Activated CD4-positive, alpha-beta T cell treated with anti-CD3 and anti-CD28 coated beads for 36 hours (primary cell): ENCODE results near the gene SHISA5. TPM values are rescaled to one million over a fixed set of nuclear protein-coding genes. Genes with fewer than 3 reads are reported as not detected.
A peak's percentile ranks its signal among the peaks of the same experiment; 100 is the strongest.

ENCODE experiments used
- ATAC-seq: fragments of 200-7000 bp; cut with Tn5 transposase; one replicate; pipeline ENCODE4 v1.10.0; 2021; ENCODE audit warnings: mild to moderate bottlenecking, moderate library complexity
- CTCF ChIA-PET: fragments of 350-600 bp; sonication (Branson Sonifier 250); formaldehyde crosslinking; loops from one replicate; lab custom pipeline; 2021; ENCODE audit warnings: antibody characterized with exemption; lab: Charles Lee
- POLR2A ChIA-PET: fragments of 350-600 bp; sonication (Branson Sonifier 250); formaldehyde crosslinking; loops from one replicate; lab custom pipeline; 2021; ENCODE audit warnings: antibody characterized with exemption, inconsistent platforms; lab: Charles Lee
- DNase-seq: peaks from one replicate; pipeline ENCODE4 v3.0.0-alpha.2; 2020
- H3K27ac Mint-ChIP-seq: one replicate; pipeline ENCODE4 v1.8.0; 2021; ENCODE audit warnings: mixed read lengths
- H3K27me3 Mint-ChIP-seq: one replicate; pipeline ENCODE4 v1.8.0; 2021; ENCODE audit warnings: mixed read lengths
- H3K36me3 Mint-ChIP-seq: one replicate; pipeline ENCODE4 v1.8.0; 2021; ENCODE audit warnings: low read depth, mixed read lengths
- H3K4me1 Mint-ChIP-seq: one replicate; pipeline ENCODE4 v1.8.0; 2021; ENCODE audit warnings: mixed read lengths
- H3K4me3 Mint-ChIP-seq: one replicate; pipeline ENCODE4 v1.8.0; 2021; ENCODE audit warnings: mild to moderate bottlenecking, moderate library complexity, mixed read lengths
- H3K9me3 Mint-ChIP-seq: one replicate; pipeline ENCODE4 v1.8.0; 2021; ENCODE audit warnings: low read depth, mixed read lengths
- intact Hi-C, 2 experiments: fragments of 100-400 bp; cut with DNase I in 1 of 2; cut with micrococcal nuclease in 1 of 2; formaldehyde crosslinking; loops; one replicate each; pipeline versions ENCODE4 v1.14.2 to v1.15.1; 2022 to 2024; cut with DNase I, micrococcal nuclease
- total RNA-seq, 2 experiments: library from RNA; stranded (reverse); gene quantifications; one replicate each; pipeline ENCODE4 v1.2.3, GENCODE V29; 2021

Gene SHISA5
- total RNA-seq, 2 experiments from 2014 or later = 52.9 to 68.8 TPM

GRCh38 chr3:48439820-48440589, 64.0 kb downstream of the SHISA5 start, which contains the start of the genes CCDC51 and TMA7:
Gene CCDC51, minus strand, starts transcription at chr3:48440119. Its CDS starts 4,991 bp downstream, at chr3:48435128.
Gene TMA7, plus strand, starts transcription at chr3:48440257. Its CDS starts 40 bp downstream, at chr3:48440297.
- ATAC-seq (peak; percentile 97), DNase-seq (peak; percentile 99)
- CTCF ChIA-PET = interaction anchor here (0.6 to 3.4 kb wide), 21 partner anchors 13 to 519 kb away, joined by 3 to 31 read pairs (median 3); partner anchors contain the start of genes CELSR3 and PFKFB4
- Mint-ChIP-seq H3K4me3 (peak within 1 kb of the TSS; percentile 92), H3K27me3 (no peaks in the 10 kb centered on the region), H3K4me1 (peaks cover 29% of the 10 kb centered on the region), H3K9me3 (no peaks in the 10 kb centered on the region), H3K27ac (peak within 1 kb of the TSS; percentile 98), H3K36me3 (peaks cover 36% of the 10 kb centered on the region)
- POLR2A ChIA-PET = interaction anchor here (0.5 to 1.6 kb wide), 9 partner anchors 17 to 252 kb away, joined by 3 to 5 read pairs (median 4); partner anchors contain the start of genes CDC25A and SLC26A6
- intact Hi-C loops = loop anchor here (1.0 to 10.0 kb wide), 14 partner anchors 11 to 637 kb away; partner anchors contain the start of genes ARIH2 (in 1 of the 2), CDC25A (in 1 of the 2), DHX30 (in 1 of the 2) and NME6 (in 1 of the 2)

GRCh38 chr3:48437812-48438211, 66.2 kb downstream of the SHISA5 start:
- DNase-seq (no peak), ATAC-seq (no peak)
- Mint-ChIP-seq H3K4me1 (peaks cover 35% of the 10 kb centered on the region), H3K36me3 (peaks cover 29% of the 10 kb centered on the region), H3K27me3 (no peaks in the 10 kb centered on the region), H3K9me3 (no peaks in the 10 kb centered on the region), H3K4me3 (no peak overlapping the region), H3K27ac (no peak overlapping the region)
- POLR2A ChIA-PET = no interaction called here
- CTCF ChIA-PET = interaction anchor here (1.4 to 6.2 kb wide), 7 partner anchors 19 to 244 kb away, joined by 8 to 165 read pairs (median 29); partner anchors contain the start of gene PFKFB4
- intact Hi-C loops = loop anchor here (2.0 kb wide), 2 partner anchors 243 to 249 kb away; partner anchors contain the start of gene CDC25A (in 1 of the 2)

GRCh38 chr3:48436855-48437254, 67.1 kb downstream of the SHISA5 start:
- Mint-ChIP-seq H3K4me1 (peaks cover 28% of the 10 kb centered on the region), H3K36me3 (peaks cover 24% of the 10 kb centered on the region), H3K27me3 (no peaks in the 10 kb centered on the region), H3K27ac (no peak overlapping the region), H3K4me3 (no peak overlapping the region), H3K9me3 (no peaks in the 10 kb centered on the region)
- CTCF ChIA-PET = interaction anchor here (0.7 to 6.2 kb wide), 50 partner anchors 10 to 612 kb away, joined by 3 to 165 read pairs (median 7); partner anchors contain the start of genes ATRIP, CDC25A, IP6K2 and NME6
- ATAC-seq (no peak), DNase-seq (no peak)
- POLR2A ChIA-PET = interaction anchor here (0.8 to 1.7 kb wide), 4 partner anchors 10 to 199 kb away, joined by 3 to 7 read pairs (median 4); partner anchors contain the start of gene ATRIP
- intact Hi-C loops = loop anchor here (1.0 to 2.0 kb wide), 7 partner anchors 36 to 248 kb away; partner anchors contain the start of genes CDC25A (in 1 of the 2) and SLC26A6 (in 1 of the 2)

GRCh38 chr3:48436477-48436787, 67.5 kb downstream of the SHISA5 start:
- Mint-ChIP-seq H3K4me1 (peaks cover 23% of the 10 kb centered on the region), H3K9me3 (no peaks in the 10 kb centered on the region), H3K27ac (no peak overlapping the region), H3K27me3 (no peaks in the 10 kb centered on the region), H3K4me3 (no peak overlapping the region), H3K36me3 (peaks cover 24% of the 10 kb centered on the region)
- DNase-seq = no peak
- intact Hi-C loops = loop anchor here (1.0 to 2.0 kb wide), 7 partner anchors 35 to 248 kb away; partner anchors contain the start of genes CDC25A (in 1 of the 2) and SLC26A6 (in 1 of the 2)
- ChIA-PET CTCF (interaction anchor here (0.6 to 6.2 kb wide), 87 partner anchors 9 to 621 kb away, joined by 3 to 165 read pairs (median 5); partner anchors contain the start of genes ATRIP, CDC25A, IP6K2 and NME6), POLR2A (interaction anchor here (0.6 to 1.7 kb wide), 9 partner anchors 10 to 199 kb away, joined by 3 to 7 read pairs (median 4); partner anchors contain the start of genes ATRIP and PFKFB4)
- ATAC-seq = no peak

- no peak overlapping the region for H3K4me3 Mint-ChIP-seq
- ChIA-PET CTCF (interaction anchor here (0.6 to 6.2 kb wide), 87 partner anchors 9 to 621 kb away, joined by 3 to 165 read pairs (median 5); partner anchors contain the start of genes ATRIP, CDC25A, IP6K2 and NME6), POLR2A (interaction anchor here (0.6 to 1.7 kb wide), 10 partner anchors 11 to 200 kb away, joined by 3 to 7 read pairs (median 4); partner anchors contain the start of genes ATRIP and PFKFB4)
- peaks cover 21% of the 10 kb centered on the region for H3K36me3 Mint-ChIP-seq
- no peak overlapping the region for H3K27ac Mint-ChIP-seq
- H3K27me3 Mint-ChIP-seq = no peaks in the 10 kb centered on the region
- ATAC-seq = peak; percentile 48
- H3K4me1 Mint-ChIP-seq = peaks cover 21% of the 10 kb centered on the region
- DNase-seq = peak; percentile 92
- no peaks in the 10 kb centered on the region for H3K9me3 Mint-ChIP-seq
- intact Hi-C loops = loop anchor here (1.0 to 2.0 kb wide), 7 partner anchors 35 to 247 kb away; partner anchors contain the start of genes CDC25A (in 1 of the 2) and SLC26A6 (in 1 of the 2)
These were observed 68.0 kb downstream of the SHISA5 start for GRCh38 chr3:48435774-48436476.

GRCh38 chr3:48435223-48435595, 68.8 kb downstream of the SHISA5 start:
- ChIA-PET POLR2A (interaction anchor here (1.3 to 1.7 kb wide), 2 partner anchors 12 to 167 kb away, joined by 4 to 7 read pairs; partner anchors contain the start of gene ATRIP), CTCF (interaction anchor here (0.7 to 6.2 kb wide), 38 partner anchors 8 to 620 kb away, joined by 3 to 165 read pairs (median 9); partner anchors contain the start of genes ATRIP, NME6, PFKFB4 and SLC26A6)
- Mint-ChIP-seq H3K27me3 (no peaks in the 10 kb centered on the region), H3K27ac (no peak overlapping the region), H3K4me1 (peaks cover 25% of the 10 kb centered on the region), H3K9me3 (no peaks in the 10 kb centered on the region), H3K36me3 (peaks cover 18% of the 10 kb centered on the region), H3K4me3 (no peak overlapping the region)
- ATAC-seq (no peak), DNase-seq (no peak)
- intact Hi-C loops = no loop called here

GRCh38 chr3:48434591-48435222, 69.3 kb downstream of the SHISA5 start:
- ATAC-seq (no peak), DNase-seq (peak; percentile 33)
- Mint-ChIP-seq H3K9me3 (no peaks in the 10 kb centered on the region), H3K27me3 (no peaks in the 10 kb centered on the region), H3K4me3 (no peak overlapping the region), H3K4me1 (peaks cover 22% of the 10 kb centered on the region), H3K27ac (no peak overlapping the region), H3K36me3 (peaks cover 13% of the 10 kb centered on the region)
- ChIA-PET POLR2A (no interaction called here), CTCF (interaction anchor here (0.6 to 6.2 kb wide), 15 partner anchors 9 to 504 kb away, joined by 3 to 165 read pairs (median 4); partner anchors contain the start of gene ATRIP)
- intact Hi-C loops = no loop called here

- POLR2A ChIA-PET = no interaction called here
- H3K36me3 Mint-ChIP-seq = peaks cover 13% of the 10 kb centered on the region
These were observed 70.4 kb downstream of the SHISA5 start for GRCh38 chr3:48433472-48434118.

GRCh38 chr3:48432411-48433371, 71.3 kb downstream of the SHISA5 start:
- H3K4me1 Mint-ChIP-seq = peaks cover 12% of the 10 kb centered on the region
- no peak overlapping the region for H3K27ac Mint-ChIP-seq
- ChIA-PET POLR2A (no interaction called here), CTCF (interaction anchor here (0.6 to 6.2 kb wide), 9 partner anchors 10 to 742 kb away, joined by 3 to 77 read pairs (median 4); partner anchors contain the start of genes ATRIP and IMPDH2)
- DNase-seq (peak; percentile 21), ATAC-seq (no peak)
- no peaks in the 10 kb centered on the region for H3K9me3 Mint-ChIP-seq
- H3K36me3 Mint-ChIP-seq = peaks cover 13% of the 10 kb centered on the region
- H3K27me3 Mint-ChIP-seq = peaks cover 5% of the 10 kb centered on the region
- intact Hi-C loops = no loop called here
- H3K4me3 Mint-ChIP-seq = no peak overlapping the region

More at GRCh38 chr3:48433472-48434118, 70.4 kb downstream of the SHISA5 start:
- Mint-ChIP-seq H3K4me3 (no peak overlapping the region), H3K4me1 (peaks cover 16% of the 10 kb centered on the region), H3K9me3 (no peaks in the 10 kb centered on the region), H3K27ac (no peak overlapping the region), H3K27me3 (no peaks in the 10 kb centered on the region)
- intact Hi-C loops = no loop called here
- CTCF ChIA-PET = interaction anchor here (0.6 to 6.2 kb wide), 9 partner anchors 10 to 193 kb away, joined by 3 to 165 read pairs (median 3); partner anchors contain the start of gene ATRIP
- DNase-seq (no peak), ATAC-seq (no peak)
